GM12878 (cell line): Measurements from ENCODE around the gene TTK.

Experiments
- CREB1 ChIP-seq: IDR thresholded peaks from 2 replicates; pipeline ENCODE4 v1.6.1; 2012; ENCODE audit warnings: low read depth, mild to moderate bottlenecking, inconsistent platforms
- ETV6 ChIP-seq, 2 experiments: fragments of 450-650 bp in 1 of 2; IDR thresholded peaks in 1 of 2; conservative IDR thresholded peaks in 1 of 2; 2 replicates each; pipeline ENCODE4 v1.6.1; 2014; ENCODE audit warnings: antibody characterized with exemption in 1 of 2, borderline replicate concordance in 1 of 2, low read depth in 1 of 2, mild to moderate bottlenecking in 1 of 2, moderate library complexity in 1 of 2
- EZH2 ChIP-seq: IDR thresholded peaks from 2 replicates; pipeline ENCODE4 v1.6.1; 2012; ENCODE audit warnings: low read depth, mild to moderate bottlenecking, control low read depth, inconsistent platforms, low read length, borderline replicate concordance; ENCODE audit not compliant: control insufficient read depth
- JUNB ChIP-seq: IDR thresholded peaks from 2 replicates; pipeline ENCODE4 v1.6.1; 2016; ENCODE audit warnings: antibody characterized with exemption, mild to moderate bottlenecking
- MYC ChIP-seq: IDR thresholded peaks from 2 replicates; pipeline ENCODE4 v1.6.1; 2011; ENCODE audit warnings: mild to moderate bottlenecking, low read length, moderate library complexity, inconsistent platforms; ENCODE audit not compliant: insufficient read depth, insufficient replicate concordance, insufficient read length, severe bottlenecking
- POLR2A ChIP-seq: IDR thresholded peaks from 2 replicates; pipeline ENCODE4 v1.6.1; 2011; ENCODE audit warnings: low read depth, mild to moderate bottlenecking, low read length
- SIN3A ChIP-seq: IDR thresholded peaks from 2 replicates; pipeline ENCODE4 v1.6.1; 2012; ENCODE audit warnings: low read depth, low read length, improper control_type of control experiment
- TF ChIP-seq, protein P1 (sequence below), 3 experiments: IDR thresholded peaks in 2 of 3; conservative IDR thresholded peaks in 1 of 3; 2 replicates each; pipeline ENCODE4 v1.5.1; 2011; ENCODE audit warnings: low read depth in 3 of 3, low read length in 3 of 3, mild to moderate bottlenecking in 3 of 3, control low read depth in 2 of 3, moderate library complexity in 2 of 3, inconsistent platforms in 1 of 3, mixed read lengths in 1 of 3; ENCODE audit not compliant: control insufficient read depth in 2 of 3, insufficient read depth in 1 of 3; ENCODE audit errors: extremely low read depth in 1 of 3

DNA sequence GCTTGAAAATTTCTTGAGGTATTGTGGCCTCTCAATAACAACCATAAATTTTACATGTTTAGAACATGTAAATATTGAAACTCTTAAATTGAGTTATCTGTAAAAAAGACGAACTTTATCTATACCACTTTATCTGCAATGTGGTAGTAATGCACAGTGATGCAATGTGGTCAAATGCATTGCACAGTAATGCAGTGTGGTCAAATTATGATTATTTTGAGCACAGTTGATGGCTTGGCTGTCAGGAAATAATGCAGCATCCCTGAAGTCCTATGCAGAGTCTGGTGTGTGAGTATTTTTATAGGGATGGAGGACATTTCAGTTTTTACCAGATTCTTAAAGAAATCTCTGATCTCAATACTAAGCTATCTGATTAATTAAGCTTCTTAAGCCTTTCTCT lies 5.1 kb downstream of the TTK start:
- TF ChIP-seq, protein P1, sequence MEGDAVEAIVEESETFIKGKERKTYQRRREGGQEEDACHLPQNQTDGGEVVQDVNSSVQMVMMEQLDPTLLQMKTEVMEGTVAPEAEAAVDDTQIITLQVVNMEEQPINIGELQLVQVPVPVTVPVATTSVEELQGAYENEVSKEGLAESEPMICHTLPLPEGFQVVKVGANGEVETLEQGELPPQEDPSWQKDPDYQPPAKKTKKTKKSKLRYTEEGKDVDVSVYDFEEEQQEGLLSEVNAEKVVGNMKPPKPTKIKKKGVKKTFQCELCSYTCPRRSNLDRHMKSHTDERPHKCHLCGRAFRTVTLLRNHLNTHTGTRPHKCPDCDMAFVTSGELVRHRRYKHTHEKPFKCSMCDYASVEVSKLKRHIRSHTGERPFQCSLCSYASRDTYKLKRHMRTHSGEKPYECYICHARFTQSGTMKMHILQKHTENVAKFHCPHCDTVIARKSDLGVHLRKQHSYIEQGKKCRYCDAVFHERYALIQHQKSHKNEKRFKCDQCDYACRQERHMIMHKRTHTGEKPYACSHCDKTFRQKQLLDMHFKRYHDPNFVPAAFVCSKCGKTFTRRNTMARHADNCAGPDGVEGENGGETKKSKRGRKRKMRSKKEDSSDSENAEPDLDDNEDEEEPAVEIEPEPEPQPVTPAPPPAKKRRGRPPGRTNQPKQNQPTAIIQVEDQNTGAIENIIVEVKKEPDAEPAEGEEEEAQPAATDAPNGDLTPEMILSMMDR (IDR thresholded peaks at IDR 0.05 in 2 of 3, conservative IDR thresholded peaks at IDR 0.05 in 1 of 3; ENCODE audit: control insufficient read depth in 2 of 3, extremely low read depth in 1 of 3, insufficient read depth in 1 of 3, low read depth in 3 of 3, low read length in 3 of 3) = no peak
- TF ChIP-seq JUNB (no peak), SIN3A (no peak), MYC (no peak), CREB1 (no peak), ETV6 (conservative IDR thresholded peaks at IDR 0.05 in 1 of 2, IDR thresholded peaks at IDR 0.05 in 1 of 2; ENCODE audit: borderline replicate concordance in 1 of 2, low read depth in 1 of 2) (no peak), EZH2 (no peak), POLR2A (no peak)
